ENCODE results near the gene CP.
"Not testable (repeated sequence)": the region's sequence is repeated elsewhere in the genome, so short reads cannot be mapped to it uniquely, and the experiment has no call there.

Gene CP

DNA sequence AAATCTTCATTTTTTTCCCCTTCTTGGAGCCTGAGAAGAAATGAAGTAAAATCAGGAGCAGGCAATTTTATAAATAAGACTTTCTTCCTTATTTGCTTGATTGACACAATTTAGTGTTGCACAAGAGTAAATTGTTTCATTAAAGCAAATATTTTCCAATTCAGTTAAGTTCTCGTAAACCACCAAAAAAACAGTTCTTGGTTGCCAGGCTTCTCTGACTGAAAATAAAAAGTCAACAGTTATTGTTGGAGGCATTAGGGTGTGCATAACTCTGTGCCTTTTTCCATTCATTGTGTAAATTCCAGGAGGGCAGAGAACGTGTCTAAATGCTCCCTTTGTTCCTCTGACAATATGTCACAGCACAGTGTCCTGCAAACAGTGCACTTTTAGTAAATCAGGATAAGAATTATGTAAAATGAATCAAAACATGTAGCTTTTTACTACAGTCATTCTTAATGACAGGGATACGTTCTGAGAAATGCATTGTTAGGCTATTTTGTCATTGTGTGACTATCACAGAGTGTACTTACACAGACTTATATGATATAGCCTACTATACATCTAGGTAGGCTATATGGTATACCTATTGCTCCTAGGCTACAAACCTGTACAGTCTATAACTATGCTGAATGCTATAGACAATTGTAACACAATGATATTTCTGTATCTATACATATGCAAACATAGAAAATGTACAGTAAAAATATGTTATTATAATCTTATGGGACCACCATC is at the start of gene CP:
CP (minus strand) TSS at position 47 of the 735 bp plus-strand sequence; CDS start at position 10, 37 bp downstream.
- DNase-seq (ENCODE audit: low read depth in 1 of 2, low spot score in 1 of 2), result no peak

- DNase-seq (ENCODE audit: low read depth in 1 of 2, low spot score in 1 of 2), result no peak
These were observed 48.6 kb upstream of the CP start for GRCh38 chr3:149270180-149270579.

- DNase-seq (ENCODE audit: low read depth in 1 of 2, low spot score in 1 of 2), result no peak
These were observed 48.1 kb upstream of the CP start for GRCh38 chr3:149269687-149270086.

DNA sequence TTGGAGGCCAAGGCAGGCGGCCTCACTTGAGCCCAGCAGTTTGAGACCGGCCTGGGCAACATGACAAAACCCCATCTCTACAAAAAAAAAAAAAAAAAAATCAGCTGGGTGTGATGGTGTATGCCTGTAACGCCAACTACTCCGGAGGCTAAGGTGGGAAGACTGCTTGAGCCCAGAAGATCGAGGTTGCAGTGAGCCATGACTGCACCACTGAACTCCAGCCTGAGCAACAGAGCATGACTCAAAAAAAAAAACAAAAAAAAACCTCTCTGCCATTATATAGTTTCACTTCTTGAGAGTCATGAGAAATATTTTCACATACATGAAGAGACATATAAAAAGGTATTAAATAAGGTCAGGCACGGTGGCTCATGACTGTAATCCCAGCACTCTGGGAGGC is 45.9 kb upstream of the CP start:
- DNase-seq (ENCODE audit: low read depth in 1 of 2, low spot score in 1 of 2), result no peak

- DNase-seq (ENCODE audit: low read depth in 1 of 2, low spot score in 1 of 2), result no peak
These were observed 45.1 kb upstream of the CP start for GRCh38 chr3:149266736-149267135.

DNA sequence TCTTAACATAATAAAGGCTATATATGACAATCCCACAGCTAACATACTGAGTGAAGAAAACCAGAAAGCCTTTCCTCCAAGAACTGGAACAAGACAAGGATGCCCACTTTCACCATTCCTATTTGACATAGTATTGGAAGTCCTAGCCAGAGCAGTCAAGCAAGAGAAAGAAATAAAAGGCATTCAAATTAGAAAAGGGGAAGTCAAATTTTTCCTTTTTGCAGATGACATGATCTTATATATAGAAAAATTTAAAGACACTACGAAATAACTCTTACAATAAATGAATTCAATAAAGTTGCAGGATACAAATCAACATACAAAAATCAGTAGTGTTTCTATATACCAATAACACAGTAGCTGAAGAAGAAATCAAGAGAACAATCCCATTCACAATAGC is 42.2 kb upstream of the CP start:
- no peak for DNase-seq (ENCODE audit: low read depth in 1 of 2, low spot score in 1 of 2)

- DNase-seq (ENCODE audit: low read depth in 1 of 2, low spot score in 1 of 2), result no peak
These were observed 37.1 kb upstream of the CP start for GRCh38 chr3:149258714-149259113.

DNA sequence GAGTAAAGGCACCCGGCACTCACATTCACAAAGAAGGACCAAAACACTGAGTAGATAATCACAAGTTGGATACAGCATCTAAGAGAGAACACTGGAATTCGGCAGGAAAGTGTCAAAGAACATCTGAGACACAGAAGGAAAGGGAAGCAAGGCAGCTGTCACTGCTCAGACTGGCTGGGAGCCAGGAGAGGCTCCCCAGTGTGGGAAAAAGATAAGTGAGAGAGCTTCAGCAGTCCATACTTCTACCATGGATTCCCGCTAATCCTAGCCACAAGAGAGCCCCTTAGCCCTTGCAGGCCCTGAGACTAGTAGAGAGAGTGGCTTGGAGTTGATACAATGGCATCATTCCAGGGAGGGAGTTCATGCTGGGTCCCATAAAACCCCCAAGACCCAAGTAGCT is 36.7 kb upstream of the CP start:
- DNase-seq (ENCODE audit: low read depth in 1 of 2, low spot score in 1 of 2), result no peak

DNA sequence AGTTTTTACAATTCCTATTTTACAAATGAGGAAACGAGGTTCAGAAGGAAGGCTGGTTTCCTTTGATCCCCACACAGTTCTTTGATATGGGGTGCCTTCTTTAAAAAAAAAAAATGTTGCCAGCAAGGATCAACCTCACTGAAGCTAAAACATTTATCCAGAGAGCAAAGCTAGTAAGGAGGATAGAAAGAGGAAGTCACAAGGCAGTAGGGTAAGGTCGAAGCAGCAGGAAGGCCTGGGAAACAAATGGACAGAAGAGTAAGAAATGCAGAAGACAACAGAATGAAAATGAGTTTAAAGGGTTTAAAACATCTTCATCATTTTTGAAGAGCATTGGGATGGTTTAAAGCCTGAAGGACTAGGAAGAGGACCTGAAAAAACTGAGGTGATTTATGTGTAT is 30.6 kb upstream of the CP start:
- DNase-seq (ENCODE audit: low read depth in 1 of 2, low spot score in 1 of 2), result no peak

DNA sequence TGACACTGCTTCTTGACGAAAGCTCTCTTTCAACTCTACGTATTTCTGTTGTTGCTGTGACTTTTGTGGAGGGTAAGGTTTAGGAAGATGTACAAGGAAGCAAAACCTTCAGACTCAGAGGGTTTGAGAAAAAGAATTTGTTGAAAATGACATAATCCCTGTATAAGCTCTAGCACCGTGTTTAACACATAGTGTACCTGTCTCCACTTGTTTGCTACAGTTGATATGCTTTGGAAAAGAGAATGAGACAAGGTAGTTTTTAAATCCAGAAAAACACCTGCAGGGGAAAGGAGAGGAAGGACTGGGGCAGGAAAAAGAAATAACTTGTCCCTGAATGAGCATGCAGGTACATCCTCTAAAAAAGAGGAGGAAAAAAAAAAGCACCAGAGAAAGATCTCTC is 29.6 kb upstream of the CP start:
- no peak for DNase-seq (ENCODE audit: low read depth in 1 of 2, low spot score in 1 of 2)

DNA sequence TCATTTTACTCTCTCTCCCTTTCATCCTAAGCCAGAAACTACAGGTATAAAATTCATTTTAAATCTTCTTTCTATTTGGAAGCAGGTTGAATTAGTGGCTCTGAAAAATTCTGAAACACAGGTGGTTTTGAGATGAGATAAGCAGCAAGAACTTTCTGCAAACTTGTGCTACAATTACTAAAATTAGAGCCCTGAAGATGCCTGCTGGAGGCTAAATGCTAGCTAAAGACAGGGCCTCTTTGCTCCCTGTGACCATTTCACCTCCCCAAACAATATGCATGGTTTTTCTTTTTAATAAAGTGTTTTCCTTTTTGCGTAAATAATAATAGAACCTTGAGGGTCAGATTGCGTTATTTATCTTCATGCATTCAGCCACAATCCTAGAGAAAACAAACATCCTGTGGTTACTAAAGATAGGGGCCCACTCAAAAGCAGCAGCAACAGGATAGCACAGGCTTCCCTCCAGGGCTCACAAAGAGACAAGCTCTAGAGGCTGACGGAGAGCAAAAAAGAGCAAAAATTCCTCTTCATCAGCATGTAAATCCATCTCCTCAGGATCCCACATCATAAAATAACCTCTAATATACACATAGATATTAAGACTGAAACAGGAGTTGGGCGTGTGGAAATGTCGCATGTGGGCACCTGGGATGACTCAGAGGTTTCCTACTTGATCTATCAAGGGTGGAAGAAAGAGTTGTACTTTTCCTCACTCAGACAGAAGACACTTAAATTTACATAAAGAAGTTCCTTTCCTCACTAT is 26.5 kb upstream of the CP start:
- no peak for DNase-seq (ENCODE audit: low read depth in 1 of 2, low spot score in 1 of 2)

GRCh38 chr3:149247008-149247710 is 25.5 kb upstream of the CP start:
- no peak for DNase-seq (ENCODE audit: low read depth in 1 of 2, low spot score in 1 of 2)

DNA sequence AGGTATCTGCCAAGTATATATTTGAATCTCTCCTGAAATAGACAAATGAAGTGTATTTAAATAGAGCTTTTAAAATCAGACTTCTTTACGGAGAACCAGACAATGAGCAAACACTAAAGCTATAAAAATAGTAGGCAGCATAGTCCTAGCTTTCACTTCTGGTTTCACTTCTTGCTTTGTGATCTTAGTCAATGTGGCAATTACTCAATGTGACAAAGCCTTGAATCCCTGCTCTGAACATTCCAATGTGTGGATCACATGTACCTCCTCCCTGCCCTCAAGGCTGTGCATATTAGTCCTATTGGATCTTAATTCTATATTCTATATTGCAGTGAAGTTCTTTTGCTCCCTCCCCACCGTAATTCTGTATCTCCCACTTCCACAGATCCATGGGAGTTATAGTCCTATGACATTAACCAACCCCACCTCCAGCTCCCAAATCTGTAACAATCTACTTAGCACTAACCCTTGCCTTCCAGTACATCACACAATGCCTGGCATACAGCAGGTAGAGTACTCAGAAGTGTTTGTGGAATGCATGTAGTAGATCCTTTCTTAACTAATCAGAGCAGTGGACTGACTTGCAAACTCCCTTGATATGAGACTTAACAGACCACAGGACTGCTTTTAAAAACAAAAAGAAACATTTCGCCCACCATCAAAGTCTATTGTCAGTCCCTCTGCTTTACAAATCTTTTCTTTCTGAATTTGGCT is 24.3 kb upstream of the CP start:
- no peak for DNase-seq (ENCODE audit: low read depth in 1 of 2, low spot score in 1 of 2)

- no peak for DNase-seq (ENCODE audit: low read depth in 1 of 2, low spot score in 1 of 2)
These were observed 21.9 kb upstream of the CP start for GRCh38 chr3:149243540-149243939.

GRCh38 chr3:149239357-149239936 is 17.8 kb upstream of the CP start:
- DNase-seq (ENCODE audit: low read depth in 1 of 2, low spot score in 1 of 2), result no peak

GRCh38 chr3:149238268-149238667 is 16.6 kb upstream of the CP start:
- not testable (repeated sequence) for DNase-seq (ENCODE audit: low read depth in 1 of 2, low spot score in 1 of 2)

- DNase-seq (ENCODE audit: low read depth in 1 of 2, low spot score in 1 of 2), result no peak
These were observed 14.2 kb upstream of the CP start for GRCh38 chr3:149235599-149236424.

DNA sequence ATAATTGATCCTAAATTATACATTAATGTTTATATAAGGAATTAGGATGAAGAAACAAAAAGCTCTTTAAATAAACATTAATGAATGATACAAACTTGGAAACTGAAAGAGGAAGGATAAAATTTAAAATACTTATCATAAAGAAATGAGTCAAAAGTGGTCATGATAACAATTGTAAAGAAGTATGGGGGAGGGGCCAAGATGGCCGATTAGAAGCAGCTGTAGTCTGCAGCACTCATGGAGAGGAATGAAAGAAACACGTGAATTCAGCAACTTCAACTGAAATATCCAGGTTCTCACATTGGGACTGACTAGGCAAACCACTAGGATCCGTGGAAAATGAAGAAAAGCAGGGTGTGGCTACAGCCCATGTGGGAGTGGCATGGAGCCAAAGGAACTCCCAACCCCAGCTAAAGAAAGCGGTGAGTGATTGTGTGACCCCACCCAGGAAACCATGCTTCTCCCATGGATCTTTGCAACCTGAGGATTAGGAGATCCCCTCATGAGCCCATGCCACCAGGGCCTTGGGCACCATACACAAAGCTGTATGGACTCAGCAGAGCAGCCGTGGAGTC is 13.1 kb upstream of the CP start:
- DNase-seq (ENCODE audit: low read depth in 1 of 2, low spot score in 1 of 2), result no peak

DNA sequence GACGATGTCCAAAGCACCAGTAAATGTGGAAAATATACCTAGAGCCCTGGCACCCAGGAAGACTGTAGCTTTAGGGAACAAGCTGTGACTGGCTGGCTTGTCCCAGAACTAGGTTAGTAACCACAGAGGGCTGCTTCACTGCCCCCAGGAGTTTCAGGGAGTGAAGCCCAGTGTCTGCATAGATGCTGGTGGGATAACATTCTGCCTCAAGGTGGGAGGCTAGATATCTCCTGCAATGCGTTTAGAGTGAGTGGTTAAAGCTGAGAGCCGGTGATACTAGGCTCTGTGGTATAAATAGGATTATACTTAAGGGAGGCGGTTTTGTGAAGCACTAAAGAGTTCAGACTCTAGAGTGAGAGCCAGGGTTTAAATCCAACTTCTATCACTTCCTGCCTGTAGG is 11.7 kb upstream of the CP start:
- no peak for DNase-seq (ENCODE audit: low read depth in 1 of 2, low spot score in 1 of 2)

DNA sequence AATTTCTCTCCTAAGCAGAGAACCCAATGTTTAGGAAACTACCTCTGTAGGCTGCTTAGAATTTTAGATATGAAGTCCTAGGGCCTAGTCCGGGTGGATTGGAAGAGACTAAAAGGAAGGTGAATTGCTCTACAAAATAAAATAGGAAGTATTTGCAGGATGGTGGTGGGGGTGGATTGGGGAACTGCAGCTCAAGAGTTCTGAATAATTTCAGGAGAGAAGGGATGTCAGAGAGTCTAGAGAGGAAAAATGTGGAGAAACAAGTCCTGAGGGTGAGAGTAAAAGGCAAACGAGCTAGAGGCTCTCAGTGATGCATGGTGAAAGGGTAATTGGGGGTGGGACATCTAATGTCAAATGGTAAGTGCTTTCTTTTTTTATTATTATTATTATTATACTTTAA is 10.2 kb upstream of the CP start:
- DNase-seq (ENCODE audit: low read depth in 1 of 2, low spot score in 1 of 2), result no peak

Measured in stimulated activated CD4-positive, alpha-beta T cell treated with anti-CD3 and anti-CD28 coated beads, Interleukin-15, amount 100 ng/mL, for 1 hour (primary cell).